Lower leg skin (tissue), 4 donors: ENCODE measurements around the gene NCAPD3. TPM values are rescaled to one million over a fixed set of nuclear protein-coding genes. Genes with fewer than 3 reads are reported as not detected.

Experiments
- DNase-seq, 2 donors: peaks; one replicate each; pipeline ENCODE4 v3.0.0-alpha.2; 2019; ENCODE audit warnings: low spot score in 2 of 2
- H3K4me3 ChIP-seq: fragments of 200-600 bp; sonication (generic); 2 replicates; pipeline ENCODE4 v1.5.1; 2017; ENCODE audit warnings: mild to moderate bottlenecking, low read depth; ENCODE audit not compliant: poor library complexity, severe bottlenecking
- POLR2A ChIP-seq, 2 donors: fragments of 450-650 bp; IDR thresholded peaks; one replicate each; pipeline ENCODE4 v1.6.1; 2016 to 2017; ENCODE audit warnings: antibody characterized with exemption in 2 of 2, mild to moderate bottlenecking in 1 of 2, moderate library complexity in 1 of 2
- WGBS, 2 donors: methylation state at CpG; one replicate each; pipeline ENCODE4 v1.1.5; 2018; 5-methylcytosine and 5-hydroxymethylcytosine counted together
- intact Hi-C: fragments of 100-400 bp; cut with DNase I; formaldehyde crosslinking; loops from one replicate; pipeline ENCODE4 v1.15.0; 2023; ENCODE audit warnings: low total_unique reads
- total RNA-seq, 4 donors: library from RNA; depleted of rRNA; stranded (reverse); fragments of >200 nt; gene quantifications; one replicate each; pipeline ENCODE4 v1.1.0, GENCODE V29; 2016
- TF ChIP-seq, protein P1 (sequence below), 3 donors: fragments of 450-650 bp; IDR thresholded peaks; one replicate each; pipeline ENCODE4 v1.5.1; 2016; ENCODE audit warnings: antibody characterized with exemption in 3 of 3, mild to moderate bottlenecking in 3 of 3, moderate library complexity in 2 of 3

NCAPD3 gene
- total RNA-seq, 4 donors from 2014 or later, result 10.7 to 24.7 (median 20.3) TPM

DNA sequence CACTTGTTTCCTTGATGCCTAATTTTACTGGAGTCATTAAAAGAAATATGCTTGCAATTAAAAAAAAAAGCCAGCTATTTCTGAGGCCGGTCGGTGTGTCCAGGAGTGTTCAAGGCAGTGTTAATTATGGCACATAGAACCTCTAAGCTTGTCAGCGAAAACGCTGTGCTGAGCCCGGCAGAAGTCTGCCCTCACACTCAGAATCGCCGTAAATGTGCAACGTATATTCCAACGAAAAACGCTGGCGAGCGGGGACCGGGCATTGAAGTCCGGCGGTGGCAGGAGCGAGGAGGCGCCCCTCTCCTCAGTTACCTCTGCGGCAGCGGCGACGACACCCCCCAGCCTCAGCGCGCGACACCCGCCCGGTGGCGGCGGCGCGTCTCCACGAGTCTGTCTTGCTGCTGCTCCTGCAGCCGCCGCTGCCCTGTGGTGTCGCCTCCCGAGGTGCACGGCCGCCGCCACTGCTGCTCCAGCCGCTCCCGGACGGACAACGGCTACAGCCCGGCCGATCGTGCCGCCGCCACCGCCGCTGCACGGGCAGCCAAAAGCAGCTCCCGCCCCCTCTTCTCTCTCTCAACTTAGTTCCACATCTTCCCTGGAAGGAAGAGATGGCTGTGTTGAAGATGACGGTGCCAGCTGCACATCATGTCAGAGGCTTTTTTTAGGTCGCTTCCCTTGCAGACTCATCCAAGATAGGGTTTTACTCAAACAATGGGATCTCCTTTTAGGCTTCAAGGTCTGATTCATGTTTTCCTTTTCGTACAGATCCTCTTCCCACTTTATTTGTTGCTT lies 98.9 kb downstream of the NCAPD3 start:
- intact Hi-C loops, result no loop called here
- DNase-seq, result peak in 1 of 2 donors; percentile 88
- WGBS, 2 donors, result 7 to 12% methylated on average over 51 to 54 of the region's 54 CpGs
- H3K4me3 ChIP-seq, result no peak overlapping the region
- TF ChIP-seq POLR2A (IDR thresholded peaks at IDR 0.05), result no peak
- TF ChIP-seq, protein P1, sequence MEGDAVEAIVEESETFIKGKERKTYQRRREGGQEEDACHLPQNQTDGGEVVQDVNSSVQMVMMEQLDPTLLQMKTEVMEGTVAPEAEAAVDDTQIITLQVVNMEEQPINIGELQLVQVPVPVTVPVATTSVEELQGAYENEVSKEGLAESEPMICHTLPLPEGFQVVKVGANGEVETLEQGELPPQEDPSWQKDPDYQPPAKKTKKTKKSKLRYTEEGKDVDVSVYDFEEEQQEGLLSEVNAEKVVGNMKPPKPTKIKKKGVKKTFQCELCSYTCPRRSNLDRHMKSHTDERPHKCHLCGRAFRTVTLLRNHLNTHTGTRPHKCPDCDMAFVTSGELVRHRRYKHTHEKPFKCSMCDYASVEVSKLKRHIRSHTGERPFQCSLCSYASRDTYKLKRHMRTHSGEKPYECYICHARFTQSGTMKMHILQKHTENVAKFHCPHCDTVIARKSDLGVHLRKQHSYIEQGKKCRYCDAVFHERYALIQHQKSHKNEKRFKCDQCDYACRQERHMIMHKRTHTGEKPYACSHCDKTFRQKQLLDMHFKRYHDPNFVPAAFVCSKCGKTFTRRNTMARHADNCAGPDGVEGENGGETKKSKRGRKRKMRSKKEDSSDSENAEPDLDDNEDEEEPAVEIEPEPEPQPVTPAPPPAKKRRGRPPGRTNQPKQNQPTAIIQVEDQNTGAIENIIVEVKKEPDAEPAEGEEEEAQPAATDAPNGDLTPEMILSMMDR (IDR thresholded peaks at IDR 0.05), result no peak

DNA sequence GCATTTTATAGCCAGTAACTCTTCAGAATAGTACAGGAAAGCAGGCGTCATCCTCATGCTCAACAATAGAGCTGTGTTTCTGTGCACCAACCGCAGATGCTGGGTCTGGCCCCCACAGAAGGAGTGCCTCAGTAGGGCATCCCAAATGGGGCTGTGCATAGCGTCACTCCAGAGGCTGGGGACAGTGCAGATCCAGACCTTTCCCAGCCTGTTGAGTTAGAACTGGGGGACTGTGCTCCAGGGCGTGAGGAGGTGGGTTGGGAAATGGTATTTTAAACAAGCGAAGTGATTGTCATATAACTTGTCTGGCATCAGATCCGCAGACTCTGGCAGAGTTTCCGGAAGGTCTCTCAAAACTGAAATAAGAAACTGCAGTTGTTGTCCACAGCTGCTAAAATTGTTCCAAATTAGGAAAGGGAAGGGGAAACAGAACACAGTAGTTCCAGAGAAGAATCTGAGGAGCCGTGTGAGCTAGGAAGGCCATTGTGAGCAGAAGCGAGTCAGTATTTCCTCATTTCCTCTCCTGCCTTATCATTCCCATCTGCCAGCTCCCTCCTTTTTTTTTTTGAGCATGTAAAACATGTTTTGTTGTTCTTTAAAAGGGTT lies 102.7 kb downstream of the NCAPD3 start:
- TF ChIP-seq POLR2A (IDR thresholded peaks at IDR 0.05), result no peak
- TF ChIP-seq, protein P1 (IDR thresholded peaks at IDR 0.05), result no peak
- no peak for DNase-seq
- intact Hi-C loops, result no loop called here
- H3K4me3 ChIP-seq, result no peak overlapping the region
- 7 to 9% methylated on average over 9 of the region's 9 CpGs for WGBS, 2 donors

DNA sequence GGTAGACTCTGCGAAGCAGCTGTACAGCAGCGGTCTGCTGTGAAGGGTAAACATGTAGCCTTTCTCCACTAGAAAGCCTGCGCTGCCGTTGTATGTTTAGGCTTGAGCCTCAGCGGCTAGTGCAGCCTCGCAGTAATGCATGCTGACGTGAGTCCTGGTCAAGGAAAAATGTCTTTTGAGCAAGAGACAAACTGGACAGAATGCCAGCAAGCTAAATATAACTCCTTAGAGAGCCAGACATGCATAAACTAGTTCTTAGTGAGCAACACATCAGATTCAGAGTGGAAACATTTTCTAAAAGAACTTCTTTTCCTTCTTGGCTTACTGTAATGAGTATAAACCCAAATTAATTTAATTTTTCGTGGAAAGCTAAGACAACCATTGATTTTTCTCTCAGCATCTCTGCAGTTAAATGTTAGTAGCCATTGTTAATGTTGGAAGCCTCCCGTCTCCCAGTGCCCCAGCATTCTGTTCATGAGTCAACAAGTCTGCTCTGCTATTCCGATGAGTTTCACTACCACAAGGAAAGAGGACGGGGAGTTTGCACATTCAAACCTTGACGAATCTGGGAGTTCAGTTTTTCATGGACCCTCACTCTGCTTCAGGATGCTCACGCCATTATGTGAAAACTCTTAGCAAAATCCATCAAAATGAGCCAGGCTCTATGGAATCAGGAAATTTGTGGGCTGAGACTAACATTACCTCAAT lies 103.5 kb downstream of the NCAPD3 start:
- TF ChIP-seq, protein P1 (IDR thresholded peaks at IDR 0.05), result no peak
- no peak for TF ChIP-seq POLR2A (IDR thresholded peaks at IDR 0.05)
- DNase-seq, result peak in 1 of 2 donors; percentile 28
- intact Hi-C loops, result no loop called here
- 24% methylated on average over 13 of the region's 13 CpGs for WGBS, 2 donors
- H3K4me3 ChIP-seq, result no peak overlapping the region

DNA sequence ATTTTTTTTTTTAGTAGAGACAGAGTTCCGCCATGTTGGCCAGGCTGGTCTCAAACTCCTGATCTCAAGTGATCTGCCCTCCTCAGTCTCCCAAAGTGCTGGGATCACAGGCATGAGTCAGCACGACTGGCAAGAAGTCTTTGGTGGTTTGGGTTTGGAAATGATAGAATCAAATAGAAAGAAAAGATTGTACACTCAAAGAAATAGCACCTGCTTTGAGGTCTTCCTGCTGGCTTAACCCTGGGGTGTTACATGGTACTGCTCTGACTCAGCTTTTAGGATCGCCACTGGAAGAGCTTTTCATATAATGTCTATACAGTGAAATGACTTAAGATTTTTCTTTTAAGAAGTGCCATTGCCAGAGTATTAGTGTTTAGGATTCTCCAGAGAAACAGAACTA lies 104.7 kb downstream of the NCAPD3 start:
- TF ChIP-seq, protein P1 (IDR thresholded peaks at IDR 0.05), result no peak
- no peak for TF ChIP-seq POLR2A (IDR thresholded peaks at IDR 0.05)
- no peak overlapping the region for H3K4me3 ChIP-seq
- 72 to 74% methylated on average over 3 of the region's 3 CpGs for WGBS, 2 donors
- intact Hi-C loops, result no loop called here
- no peak for DNase-seq

DNA sequence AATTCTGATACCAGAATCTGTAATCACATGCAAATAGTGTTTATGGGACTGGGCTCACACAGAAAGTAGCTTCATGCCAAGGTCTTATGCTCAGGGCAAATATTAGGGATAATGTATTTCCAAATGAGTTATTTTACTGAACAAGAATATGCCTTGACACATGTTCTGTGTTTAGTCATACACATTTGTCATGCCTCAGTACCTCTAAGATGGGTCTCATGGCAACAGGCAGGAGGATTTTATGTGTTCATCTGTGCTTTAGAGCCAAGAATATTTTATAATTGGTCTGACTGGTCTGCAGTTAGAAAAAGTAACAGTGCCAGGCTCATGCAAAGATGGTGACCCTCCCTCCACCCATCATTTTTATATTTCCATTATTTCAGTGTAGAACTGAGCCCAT lies 105.8 kb downstream of the NCAPD3 start:
- H3K4me3 ChIP-seq, result no peak overlapping the region
- TF ChIP-seq, protein P1 (IDR thresholded peaks at IDR 0.05), result no peak
- intact Hi-C loops, result no loop called here
- DNase-seq, result no peak
